KMS-11 (cell line): ENCODE results near the gene PGM2L1.

Experiments used
- H2AFZ ChIP-seq: fragments of 200-600 bp; sonication (generic); 2 replicates; pipeline ENCODE4 v1.6.1; 2016; ENCODE audit warnings: antibody characterized with exemption, mixed run types, low read depth
- H3K27ac ChIP-seq: fragments of 200-600 bp; sonication (generic); 2 replicates; pipeline ENCODE4 v1.6.1; 2016; ENCODE audit warnings: mild to moderate bottlenecking, mixed run types
- H3K27me3 ChIP-seq: fragments of 200-600 bp; sonication (generic); 2 replicates; pipeline ENCODE4 v1.6.1; 2017; ENCODE audit warnings: mild to moderate bottlenecking, low read depth, mixed run types, moderate library complexity; ENCODE audit not compliant: insufficient read depth
- H3K36me3 ChIP-seq: fragments of 200-600 bp; sonication (generic); 2 replicates; pipeline ENCODE4 v1.6.1; 2017; ENCODE audit warnings: mild to moderate bottlenecking, mixed run types; ENCODE audit not compliant: insufficient read depth
- H3K4me1 ChIP-seq: fragments of 200-600 bp; sonication (generic); 2 replicates; pipeline ENCODE4 v1.6.1; 2016; ENCODE audit warnings: mild to moderate bottlenecking, low read depth, mixed run types; ENCODE audit not compliant: poor library complexity, severe bottlenecking
- H3K4me2 ChIP-seq: fragments of 200-600 bp; sonication (generic); 2 replicates; pipeline ENCODE4 v1.7.0; 2016; ENCODE audit warnings: mild to moderate bottlenecking, mixed run types
- H3K4me3 ChIP-seq: fragments of 200-600 bp; sonication (generic); IDR thresholded peaks from 2 replicates; pipeline ENCODE4 v1.6.1; 2017; ENCODE audit warnings: low read depth, low read length, mixed read lengths; ENCODE audit not compliant: insufficient read depth
- H3K79me2 ChIP-seq: fragments of 200-600 bp; sonication (generic); 2 replicates; pipeline ENCODE4 v1.6.1; 2016; ENCODE audit warnings: low read depth, mixed run types; ENCODE audit not compliant: insufficient read depth
- H3K9ac ChIP-seq: fragments of 200-600 bp; sonication (generic); 2 replicates; pipeline ENCODE4 v1.6.1; 2016; ENCODE audit warnings: mild to moderate bottlenecking, mixed run types
- H4K20me1 ChIP-seq: fragments of 200-600 bp; sonication (generic); 2 replicates; pipeline ENCODE4 v1.6.1; 2016; ENCODE audit warnings: mild to moderate bottlenecking, mixed run types; ENCODE audit not compliant: insufficient read depth
- CTCF ChIP-seq: fragments of 200-600 bp; sonication (generic); conservative IDR thresholded peaks from 2 replicates; pipeline ENCODE4 v1.6.1; 2017; ENCODE audit warnings: low read depth, mild to moderate bottlenecking, antibody characterized with exemption, low read length, moderate library complexity, mixed read lengths

PGM2L1 gene

GRCh38 chr11:74373382-74373781 is 24.9 kb downstream of the PGM2L1 start:
- no peaks in the 10 kb centered on the region for H3K4me1 ChIP-seq
- no peak for TF ChIP-seq CTCF
- H2AFZ ChIP-seq = no peak overlapping the region
- H4K20me1 ChIP-seq = no peaks in the 10 kb centered on the region
- H3K4me3 ChIP-seq = no peak overlapping the region
- H3K36me3 ChIP-seq = no peaks in the 10 kb centered on the region
- H3K9ac ChIP-seq = no peak overlapping the region
- no peaks in the 10 kb centered on the region for H3K27me3 ChIP-seq
- H3K4me2 ChIP-seq = no peak overlapping the region
- H3K79me2 ChIP-seq = no peaks in the 10 kb centered on the region
- no peak overlapping the region for H3K27ac ChIP-seq

GRCh38 chr11:74371269-74372052 is 26.8 kb downstream of the PGM2L1 start:
- Histone ChIP-seq H3K27ac (no peak overlapping the region), H3K27me3 (no peaks in the 10 kb centered on the region), H3K4me1 (no peaks in the 10 kb centered on the region), H3K4me3 (no peak overlapping the region), H4K20me1 (no peaks in the 10 kb centered on the region), H3K4me2 (no peak overlapping the region), H3K36me3 (no peaks in the 10 kb centered on the region), H3K79me2 (no peaks in the 10 kb centered on the region), H2AFZ (no peak overlapping the region), H3K9ac (no peak overlapping the region)
- TF ChIP-seq CTCF = no peak

GRCh38 chr11:74370123-74370522 is 28.1 kb downstream of the PGM2L1 start:
- Histone ChIP-seq H3K4me3 (no peak overlapping the region), H3K4me2 (no peak overlapping the region)

GRCh38 chr11:74367881-74368280 is 30.4 kb downstream of the PGM2L1 start:
- H3K27ac ChIP-seq = no peak overlapping the region
- H3K4me2 ChIP-seq = no peak overlapping the region
- H2AFZ ChIP-seq = no peak overlapping the region
- H3K4me1 ChIP-seq = no peaks in the 10 kb centered on the region
- H4K20me1 ChIP-seq = no peaks in the 10 kb centered on the region
- no peak overlapping the region for H3K4me3 ChIP-seq
- no peak for TF ChIP-seq CTCF
- no peaks in the 10 kb centered on the region for H3K27me3 ChIP-seq
- H3K9ac ChIP-seq = no peak overlapping the region
- H3K79me2 ChIP-seq = no peaks in the 10 kb centered on the region
- no peaks in the 10 kb centered on the region for H3K36me3 ChIP-seq

More at GRCh38 chr11:74370123-74370522, 28.1 kb downstream of the PGM2L1 start:
- Histone ChIP-seq H2AFZ (no peak overlapping the region), H3K36me3 (no peaks in the 10 kb centered on the region), H4K20me1 (no peaks in the 10 kb centered on the region), H3K9ac (no peak overlapping the region), H3K27ac (no peak overlapping the region), H3K4me1 (no peaks in the 10 kb centered on the region), H3K79me2 (no peaks in the 10 kb centered on the region), H3K27me3 (no peaks in the 10 kb centered on the region)
- no peak for TF ChIP-seq CTCF
